Embryonic facial prominence (tissue), 1 donor: Measurements from ENCODE around the gene CCSER1.
"Not testable (repeated sequence)": the region's sequence is repeated elsewhere in the genome, so short reads cannot be mapped to it uniquely, and the experiment has no call there.

ENCODE experiments used
- DNase-seq: peaks from one replicate; pipeline ENCODE4 v3.0.0-alpha.2; 2016; ENCODE audit errors: extremely low spot score

CCSER1 gene

GRCh38 chr4:91037951-91038350, 910.8 kb downstream of the CCSER1 start:
- no peak for DNase-seq

DNA sequence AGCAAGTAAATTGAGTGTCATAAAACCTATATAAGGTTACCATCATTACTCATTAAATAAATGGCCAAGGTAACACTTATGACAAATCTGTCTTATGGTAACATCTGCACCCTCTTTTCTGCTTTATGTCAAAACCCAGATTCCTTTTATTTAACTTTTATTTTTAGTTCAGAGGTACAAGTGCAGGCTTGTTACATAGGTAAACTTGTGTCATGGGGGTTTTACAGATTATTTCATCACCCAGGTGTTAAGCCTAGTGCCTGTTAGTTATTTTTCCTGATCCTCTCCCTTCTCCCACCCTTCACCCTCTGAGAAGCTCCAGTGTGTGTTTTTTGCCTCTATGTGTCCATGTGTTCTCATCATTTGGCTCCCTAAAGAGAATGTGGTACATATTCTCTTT, 930.7 kb downstream of the CCSER1 start:
- no peak for DNase-seq

DNA sequence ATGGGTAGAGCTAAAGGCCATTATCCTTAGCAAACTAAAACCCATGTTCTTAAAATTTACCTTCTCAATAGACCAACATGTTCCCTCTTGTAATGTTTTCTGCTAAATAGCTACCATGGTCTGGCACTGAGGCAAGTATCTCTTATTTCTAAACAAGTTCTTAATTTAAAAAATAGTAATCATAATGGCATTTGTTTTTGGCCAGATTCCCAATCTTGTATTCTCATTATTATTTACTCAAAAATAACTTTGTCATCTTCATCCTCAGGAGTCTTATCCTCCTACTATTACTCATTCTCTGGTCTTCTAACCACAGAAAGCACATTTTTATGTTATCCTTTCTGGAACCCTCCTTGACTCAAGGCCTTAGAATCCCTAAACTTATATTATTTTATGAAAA, 931.2 kb downstream of the CCSER1 start:
- DNase-seq = no peak

DNA sequence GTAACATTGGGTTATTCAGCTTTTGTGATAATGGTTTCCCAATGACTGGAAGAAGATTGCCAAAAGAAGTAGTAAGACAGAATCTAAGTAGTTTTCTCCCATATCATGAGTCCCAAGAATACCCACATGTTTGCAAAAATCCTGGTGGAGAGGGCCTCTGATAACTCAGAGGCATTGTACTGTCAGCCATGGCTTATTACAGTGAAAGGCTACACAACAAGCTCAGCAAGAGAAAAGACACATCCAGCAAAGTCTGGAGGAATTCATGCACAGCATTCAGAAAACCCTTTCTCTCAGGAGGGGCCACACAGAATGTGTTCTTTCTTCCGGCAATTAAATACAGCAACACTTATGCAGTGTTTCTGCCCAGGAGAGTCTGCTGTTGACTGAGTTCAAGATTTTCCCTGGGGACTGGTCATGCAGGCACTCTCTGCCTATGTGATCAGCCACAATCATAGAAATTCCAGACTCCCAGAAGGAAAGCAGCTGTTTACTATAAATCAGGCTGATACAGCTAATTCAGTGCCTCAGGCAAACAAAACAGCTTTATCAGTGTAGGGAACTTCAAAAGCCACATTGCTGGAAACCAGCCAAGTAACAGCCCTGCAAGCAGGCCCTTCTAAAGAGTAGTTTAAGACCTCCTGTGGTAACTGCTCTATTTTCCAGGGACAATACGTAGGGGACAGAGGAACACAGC, 937.1 kb downstream of the CCSER1 start:
- no peak for DNase-seq

DNA sequence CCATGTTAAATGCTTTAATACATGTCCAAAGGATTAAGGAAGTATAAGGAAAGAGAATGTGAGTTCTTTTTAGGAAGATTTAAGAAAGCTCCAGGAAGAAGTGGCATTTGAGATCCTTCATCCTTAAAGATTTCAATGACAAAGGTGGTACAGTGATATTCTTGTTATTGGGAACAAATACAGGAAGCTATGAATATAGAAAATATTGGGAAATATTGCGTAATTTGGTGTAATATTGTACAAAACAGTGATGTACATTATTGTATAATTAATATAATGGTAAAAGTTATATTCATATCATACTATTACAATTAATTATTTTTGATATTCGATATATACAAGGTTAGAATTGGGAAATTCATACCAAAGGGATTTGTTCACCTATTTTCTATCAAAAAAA, 937.9 kb downstream of the CCSER1 start:
- DNase-seq = no peak

DNA sequence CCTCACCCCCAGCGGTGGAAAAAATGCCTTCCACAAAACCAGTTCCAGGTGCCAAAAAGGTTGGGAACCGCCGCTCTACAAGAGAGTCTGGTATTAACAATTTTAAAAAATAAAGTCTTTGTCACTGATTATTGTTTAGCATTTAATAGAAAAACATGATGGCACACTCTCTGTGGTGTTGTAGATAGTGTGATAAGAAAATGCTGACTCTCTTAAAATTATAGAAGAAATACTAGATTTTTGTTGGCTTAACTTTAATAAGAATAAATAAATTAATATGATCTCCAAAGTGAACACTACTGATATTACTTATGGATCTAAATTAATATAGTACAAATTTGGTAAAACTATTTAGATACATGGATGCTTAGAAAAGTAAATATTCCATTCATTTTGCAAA, 943.5 kb downstream of the CCSER1 start:
- no peak for DNase-seq

DNA sequence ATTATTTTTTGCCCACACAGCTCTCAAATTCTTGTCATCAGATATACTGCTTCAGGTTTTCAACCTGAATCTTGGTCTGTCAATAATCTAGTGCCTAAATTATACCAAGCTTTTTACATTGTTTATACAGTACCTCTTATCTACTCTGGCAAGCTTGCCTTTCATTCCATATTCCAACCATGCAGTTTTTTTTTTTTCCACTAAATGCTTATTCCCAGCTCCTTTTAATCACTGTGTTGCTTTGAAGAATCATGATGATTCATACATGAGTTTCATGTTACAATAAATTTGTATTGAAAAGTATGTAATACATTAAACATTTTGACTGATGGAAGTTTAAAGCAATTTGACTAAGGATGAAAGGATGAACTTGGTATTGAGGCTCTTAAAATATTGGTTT, 949.0 kb downstream of the CCSER1 start:
- DNase-seq = no peak

- DNase-seq = no peak
Observed at GRCh38 chr4:91085961-91086360, 958.8 kb downstream of the CCSER1 start.

- DNase-seq = no peak
Observed at GRCh38 chr4:91087743-91088142, 960.5 kb downstream of the CCSER1 start.

DNA sequence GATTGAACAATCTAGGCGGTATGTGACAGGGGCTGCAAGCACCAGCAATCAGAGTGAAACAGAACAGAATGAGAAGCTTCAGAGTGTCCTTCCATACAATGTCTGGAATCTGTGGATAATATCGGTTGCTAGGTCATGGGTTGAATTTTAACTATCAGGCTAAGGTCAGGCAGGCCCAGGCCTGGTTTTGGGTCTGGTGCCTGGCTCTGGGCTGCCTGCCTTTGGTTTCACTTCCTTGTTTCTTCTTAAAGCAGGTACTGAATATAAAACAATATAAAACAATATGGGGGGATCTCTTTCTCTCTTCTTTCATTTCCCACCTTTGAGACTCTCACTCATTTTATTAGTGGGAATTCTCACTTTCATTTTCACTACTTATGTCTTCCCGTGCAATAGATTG, 962.0 kb downstream of the CCSER1 start:
- no peak for DNase-seq

GRCh38 chr4:91092398-91092980, 965.3 kb downstream of the CCSER1 start:
- no peak for DNase-seq

GRCh38 chr4:91094220-91094619, 967.0 kb downstream of the CCSER1 start:
- DNase-seq = not testable (repeated sequence)

DNA sequence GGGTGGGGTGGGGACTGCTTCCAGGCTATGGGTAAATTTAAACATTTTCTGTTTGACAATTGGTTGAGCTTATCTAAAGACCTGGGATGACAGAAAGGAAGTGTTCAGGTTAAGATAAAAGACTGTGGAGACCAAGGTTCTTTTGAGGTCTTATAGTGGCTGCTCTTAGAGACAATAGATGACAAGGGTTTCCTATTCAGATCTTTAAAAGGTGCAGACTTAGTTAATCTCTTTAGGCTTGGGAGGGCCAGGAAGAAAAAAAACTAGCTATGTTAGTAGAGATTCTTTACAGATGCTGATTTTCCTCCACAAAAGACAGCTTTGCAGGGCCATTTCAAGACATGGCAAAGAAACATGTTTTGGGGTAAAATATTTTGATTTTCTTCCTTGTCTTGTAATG, 972.5 kb downstream of the CCSER1 start:
- DNase-seq = no peak

GRCh38 chr4:91108751-91109150, 981.6 kb downstream of the CCSER1 start:
- DNase-seq = no peak

- DNase-seq = no peak
Observed at GRCh38 chr4:91111556-91111955, 984.4 kb downstream of the CCSER1 start.

GRCh38 chr4:91113130-91113706, 986.0 kb downstream of the CCSER1 start:
- DNase-seq = no peak

DNA sequence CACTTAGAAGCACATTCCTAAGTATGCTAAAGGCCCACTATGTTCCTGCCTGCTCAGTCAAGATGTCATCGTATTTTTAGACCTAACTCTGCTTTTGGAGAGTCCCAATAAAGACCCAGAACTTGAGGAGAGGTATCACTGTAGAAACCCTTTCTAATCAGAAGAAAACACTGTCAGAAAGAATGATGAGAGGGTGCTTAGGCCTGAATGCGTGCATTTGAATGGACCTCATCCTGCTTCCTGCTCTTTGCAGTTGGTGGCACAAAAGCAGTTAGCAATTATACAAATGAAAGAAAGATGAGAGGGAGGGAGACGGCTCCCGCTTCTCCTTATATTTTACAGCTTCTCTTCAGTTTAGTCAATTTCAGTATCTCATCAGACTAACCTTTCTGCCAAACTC, 987.2 kb downstream of the CCSER1 start:
- no peak for DNase-seq

DNA sequence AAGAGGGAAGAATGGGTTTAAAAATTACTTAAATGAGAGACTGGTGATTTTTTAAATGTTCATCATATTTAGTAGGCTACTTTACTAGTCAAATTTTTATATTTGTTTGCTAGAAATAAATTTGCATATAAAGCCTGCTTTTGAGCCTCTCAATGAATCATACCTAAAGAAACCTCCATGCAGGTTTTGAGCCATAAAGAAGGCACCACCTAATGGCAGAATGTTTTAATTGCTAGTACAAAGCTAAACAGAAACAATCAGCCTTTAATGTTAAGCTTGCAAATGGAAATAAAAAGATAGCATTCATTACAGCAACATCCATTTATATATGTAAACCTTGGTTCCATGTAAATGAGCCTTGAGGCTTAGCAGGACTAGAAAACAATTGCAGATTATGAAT, 989.7 kb downstream of the CCSER1 start:
- DNase-seq = no peak

DNA sequence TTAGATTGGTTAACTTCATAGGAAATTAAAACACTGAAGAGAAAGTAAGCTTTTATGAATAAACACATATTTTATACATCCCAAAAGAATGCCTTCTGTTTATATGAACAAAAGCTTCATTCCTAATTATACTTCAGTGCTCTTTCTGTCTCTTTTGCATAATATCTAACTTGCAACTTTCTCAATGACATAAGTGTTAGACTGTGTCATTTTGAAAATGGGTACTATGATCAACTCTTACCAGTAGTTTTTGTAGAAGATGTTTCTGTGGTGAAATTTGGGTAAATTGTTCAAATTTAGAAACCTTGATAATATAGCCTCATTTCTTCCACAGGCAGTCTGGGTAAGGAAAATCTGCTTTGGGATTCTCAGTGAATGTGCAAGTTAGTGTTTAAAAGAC, 991.4 kb downstream of the CCSER1 start:
- no peak for DNase-seq

DNA sequence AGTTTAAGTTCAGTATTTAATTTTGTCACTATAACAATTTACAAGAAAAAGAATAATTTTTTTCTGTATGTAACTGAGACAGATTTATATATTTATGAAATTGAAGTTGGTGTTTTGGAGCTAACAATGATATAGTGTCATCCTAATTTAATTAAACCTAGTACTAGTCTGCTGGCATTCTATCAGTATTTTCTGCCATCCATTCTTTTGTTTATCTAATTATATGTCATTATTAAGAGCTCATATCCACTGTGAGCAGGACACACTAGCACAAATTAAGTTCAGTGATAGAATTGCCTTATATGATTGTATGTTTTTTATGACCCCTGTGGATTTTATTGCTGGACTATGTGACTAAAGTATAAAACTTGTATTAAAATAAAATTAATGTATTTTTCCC, 996.5 kb downstream of the CCSER1 start:
- DNase-seq = no peak

- no peak for DNase-seq
Observed at GRCh38 chr4:91127192-91127591, 1000.0 kb downstream of the CCSER1 start.

GRCh38 chr4:91127831-91128230, 1000.6 kb downstream of the CCSER1 start:
- DNase-seq = no peak

DNA sequence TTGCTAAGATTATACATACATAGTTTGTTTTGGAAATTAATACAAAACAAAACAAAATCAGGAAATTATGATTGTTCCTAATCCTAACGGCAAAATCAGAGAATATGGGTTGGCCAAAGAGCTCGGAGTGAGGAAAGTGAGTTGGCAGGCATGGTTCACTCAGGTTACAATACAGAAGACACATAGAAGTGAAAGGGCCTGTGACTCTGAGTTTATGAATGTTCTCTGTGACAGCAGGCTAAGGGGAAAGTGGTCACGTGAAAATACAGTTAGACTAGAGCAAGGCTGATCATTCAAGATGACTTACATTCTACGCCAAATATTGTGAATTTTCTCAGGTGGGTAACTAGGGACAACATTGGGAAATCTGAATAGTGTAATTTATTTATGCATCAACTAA, 1001.3 kb downstream of the CCSER1 start:
- no peak for DNase-seq

DNA sequence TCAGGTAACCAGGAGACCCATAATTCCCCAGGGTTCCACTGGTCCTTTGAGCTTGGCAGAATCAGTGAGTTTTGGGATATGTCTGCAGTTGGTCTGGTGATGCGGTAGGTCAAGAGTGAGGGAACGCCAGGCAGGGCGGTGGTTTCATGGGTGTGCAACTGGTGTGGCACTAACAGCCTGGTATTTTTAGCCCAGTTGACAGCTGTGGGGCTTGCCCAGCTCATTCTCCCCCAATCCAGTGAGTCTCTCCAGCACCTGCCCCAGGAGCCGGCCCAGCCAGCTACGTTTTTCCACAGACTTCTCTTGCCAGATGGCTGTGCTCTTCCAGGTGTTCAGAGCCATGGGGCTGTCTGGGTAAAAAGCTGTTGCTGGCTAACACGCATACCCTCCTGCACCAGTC, 1019.9 kb downstream of the CCSER1 start:
- DNase-seq = no peak
